ENCODE results near the gene TMEM214. TPM values are rescaled to one million over a fixed set of nuclear protein-coding genes. Genes with fewer than 3 reads are reported as not detected.

TMEM214 gene
- total and polyA plus RNA-seq, 2 of the 8 experiments (the other 6 are each of a cell fraction or from before 2014, with no cell fraction given), result 49.7 to 71.0 TPM

GRCh38 chr2:27024188-27024587 is 8.6 kb upstream of the TMEM214 start:
- H3K14ac ChIP-seq (ENCODE audit: insufficient read length), result no peak overlapping the region
- H2BK120ac ChIP-seq (replicated peaks; ENCODE audit: low read depth, low read length), result no peak overlapping the region
- no peaks in the 10 kb centered on the region for H3K79me2 ChIP-seq (ENCODE audit: control insufficient read depth in 1 of 2, insufficient read depth in 2 of 2, low read length in 2 of 2)
- H3K56ac ChIP-seq (replicated peaks; ENCODE audit: insufficient read length, low read depth, low read length), result no peak overlapping the region
- no peak overlapping the region for H4K5ac ChIP-seq (ENCODE audit: insufficient read length, low read depth, low read length)
- H3K27ac ChIP-seq (ENCODE audit: low read depth, low read length), result no peak overlapping the region
- POLR2A ChIA-PET (ENCODE audit: partially characterized antibody), result interaction anchor here (0.7 to 1.6 kb wide), 5 partner anchors 9 to 188 kb away, joined by 3 to 8 read pairs (median 3); partner anchors contain the start of genes ATRAID, MAPRE3 and SLC5A6
- WGBS, 2 experiments (ENCODE audit: extremely low coverage in 1 of 2, insufficient coverage in 1 of 2, insufficient read length in 1 of 2, insufficient replicate concordance in 2 of 2, low coverage in 1 of 2, low lambda C conversion rate in 2 of 2, missing lambda C conversion rate in 1 of 2), result 61% methylated on average over 15 of the region's 18 CpGs; no CpG with 5 or more reads in 1 of the 2 experiments
- no peaks in the 10 kb centered on the region for H3K23me2 ChIP-seq (ENCODE audit: low read depth, low read length)
- no peak overlapping the region for H3K4me2 ChIP-seq (ENCODE audit: insufficient read depth in 1 of 2, low read depth in 2 of 2, low read length in 2 of 2)
- H3K79me1 ChIP-seq (ENCODE audit: low read depth, low read length), result peaks cover 2% of the 10 kb centered on the region; the same call in 1 of the 2 replicates
- peak; percentile 52 to 63 for TF ChIP-seq RAD21 (IDR thresholded peaks at IDR 0.05 in 1 of 2, conservative IDR thresholded peaks at IDR 0.05 in 1 of 2; ENCODE audit: low read depth in 2 of 2, low read length in 2 of 2)
- TF ChIP-seq POU5F1 (IDR thresholded peaks at IDR 0.05; ENCODE audit: low read depth, low read length), result no peak
- TF ChIP-seq CTCF (IDR thresholded peaks at IDR 0.05; ENCODE audit: control extremely low read depth in 1 of 3, insufficient read depth in 1 of 3, low read depth in 1 of 3, low read length in 3 of 3), result peak; percentile 79 to 81 (median 79)
- no peak for TF ChIP-seq SIRT6 (IDR thresholded peaks at IDR 0.05; ENCODE audit: low read length)
- no peak for TF ChIP-seq NRF1 (IDR thresholded peaks at IDR 0.05; ENCODE audit: low read depth, low read length)
- TF ChIP-seq CTBP2 (IDR thresholded peaks at IDR 0.05; ENCODE audit: borderline replicate concordance, insufficient read depth, insufficient read length, low read length), result no peak
- TF ChIP-seq SIN3A (conservative IDR thresholded peaks at IDR 0.05 in 1 of 2, IDR thresholded peaks at IDR 0.05 in 1 of 2; ENCODE audit: low read depth in 1 of 2, low read length in 2 of 2), result 0 out of 4 replicates have a peak, but pooled peaks of 1 of the 2 experiments have one; percentile 26
- no peak overlapping the region for H2AFZ ChIP-seq (ENCODE audit: low read length)
- H2BK5ac ChIP-seq (ENCODE audit: low read depth, low read length), result no peak overlapping the region
- CTCF ChIA-PET (ENCODE audit: partially characterized antibody), result interaction anchor here (0.6 to 6.1 kb wide), 40 partner anchors 8 to 584 kb away, joined by 3 to 122 read pairs (median 6); partner anchors contain the start of genes AGBL5, DPYSL5, MAPRE3 and TMEM214
- no peak overlapping the region for H2BK12ac ChIP-seq (ENCODE audit: low read depth, low read length)
- H3K9me3 ChIP-seq (ENCODE audit: insufficient read depth in 2 of 2, low read depth in 1 of 2, low read length in 1 of 2), result no peaks in the 10 kb centered on the region
- no peak overlapping the region; the same call in 1 of the 2 replicates for H4K8ac ChIP-seq (ENCODE audit: extremely low read depth, insufficient read depth, low read length)
- H3K4me1 ChIP-seq (replicated peaks in 1 of 4; ENCODE audit: control insufficient read depth in 3 of 4, insufficient read depth in 4 of 4, low read length in 3 of 4), result peaks cover 0 to 4% (median under 1%) of the 10 kb centered on the region in 4 experiments; a peak in 1 of 7 replicates
- no peak overlapping the region for H2BK15ac ChIP-seq (ENCODE audit: low read length)
- no peak overlapping the region for H3K4ac ChIP-seq (replicated peaks; ENCODE audit: insufficient read length, low read depth, low read length)
- peaks cover 0 to 11% of the 10 kb centered on the region in 2 experiments for H4K20me1 ChIP-seq (replicated peaks in 1 of 2; ENCODE audit: control insufficient read depth in 1 of 2, insufficient read depth in 2 of 2, low read length in 2 of 2)
- H2AK5ac ChIP-seq (ENCODE audit: low read depth, low read length), result no peak overlapping the region
- H3K23ac ChIP-seq (ENCODE audit: insufficient read length), result no peak overlapping the region
- H3K9ac ChIP-seq (replicated peaks in 1 of 4; ENCODE audit: extremely low read depth in 1 of 4, low read depth in 3 of 4, low read length in 3 of 4), result no peak overlapping the region
- no peaks in the 10 kb centered on the region; a peak in 1 of 7 replicates for H3K27me3 ChIP-seq (replicated peaks in 1 of 4; ENCODE audit: control insufficient read depth in 3 of 4, extremely low read depth in 1 of 4, insufficient read depth in 3 of 4, low read length in 3 of 4)
- no peak overlapping the region for H3K4me3 ChIP-seq (ENCODE audit: extremely low read depth in 1 of 4, insufficient read depth in 2 of 4, low read depth in 3 of 4, low read length in 4 of 4)
- H3K18ac ChIP-seq (ENCODE audit: extremely low read depth, low read length), result no peak overlapping the region; the same call in 1 of the 2 replicates
- DNase-seq (ENCODE audit: low read depth in 1 of 2, low spot score in 2 of 2) (peak; percentile 47 to 87), FAIRE-seq (no peak)
- H4K91ac ChIP-seq (replicated peaks; ENCODE audit: insufficient read length, low read length), result no peak overlapping the region
- H2BK20ac ChIP-seq (ENCODE audit: low read length), result no peak overlapping the region
- H3K36me3 ChIP-seq (ENCODE audit: control insufficient read depth in 2 of 4, insufficient read depth in 4 of 4, low read length in 3 of 4), result peaks cover 0 to 3% (median 1%) of the 10 kb centered on the region in 4 experiments; a peak in 3 of 8 replicates

Data from H1 (cell line).